Sigmoid colon (tissue), 7 donors: Measurements from ENCODE around the gene TARS2. TPM values are rescaled to one million over a fixed set of nuclear protein-coding genes. Genes with fewer than 3 reads are reported as not detected.

Experiments used
- DNase-seq: peaks from one replicate; pipeline ENCODE4 v3.0.0-alpha.2; 2019
- H3K27ac ChIP-seq, 4 donors: fragments of 200-600 bp; sonication (generic); one replicate each; pipeline ENCODE4 v1.5.1; 2016 to 2019; ENCODE audit warnings: mild to moderate bottlenecking in 1 of 4
- H3K27me3 ChIP-seq, 3 donors: fragments of 200-600 bp; sonication (generic); one replicate each; pipeline ENCODE4 v1.5.1; 2019; ENCODE audit warnings: mild to moderate bottlenecking in 1 of 3
- H3K36me3 ChIP-seq, 4 donors: fragments of 200-600 bp; sonication (generic); one replicate each; pipeline ENCODE4 v1.5.1; 2016 to 2019
- H3K4me1 ChIP-seq, 4 donors: fragments of 200-600 bp; sonication (generic); one replicate each; pipeline ENCODE4 v1.5.1; 2017 to 2019
- H3K4me3 ChIP-seq, 4 donors: fragments of 200-600 bp; sonication (generic); one replicate each; pipeline ENCODE4 v1.5.1; 2017 to 2019; ENCODE audit warnings: mild to moderate bottlenecking in 2 of 4, moderate library complexity in 1 of 4
- H3K9me3 ChIP-seq, 4 donors: fragments of 200-600 bp in 3 of 4; sonication (generic) in 3 of 4; one replicate each; pipeline versions ENCODE4 v1.5.1 to v1.6.1; 2013 to 2019
- EP300 ChIP-seq, 4 donors: sonication (generic); formaldehyde crosslinking; IDR thresholded peaks; one replicate each; pipeline ENCODE4 v1.6.1; 2017; ENCODE audit warnings: antibody characterized with exemption in 4 of 4
- POLR2A ChIP-seq, 2 donors: fragments of 450-650 bp; IDR thresholded peaks; one replicate each; pipeline ENCODE4 v1.6.1; 2016; ENCODE audit warnings: antibody characterized with exemption in 2 of 2, mild to moderate bottlenecking in 2 of 2, moderate library complexity in 2 of 2
- POLR2AphosphoS5 ChIP-seq, 4 donors: sonication (generic); formaldehyde crosslinking; IDR thresholded peaks; one replicate each; pipeline ENCODE4 v1.6.1; 2017; ENCODE audit warnings: antibody characterized with exemption in 4 of 4
- WGBS, 2 donors: extraction: QIAGEN DNeasy Blood & Tissue Kit; methylation state at CpG; one replicate each; pipeline ENCODE4 v1.1.7; 2013; 5-methylcytosine and 5-hydroxymethylcytosine counted together
- intact Hi-C: fragments of 100-400 bp; cut with DNase I; formaldehyde crosslinking; loops from one replicate; pipeline ENCODE4 v1.15.1; 2023
- polyA plus RNA-seq, 3 donors: library from polyadenylated mRNA; stranded (reverse); fragments of 200-250 nt; gene quantifications; one replicate each; pipeline ENCODE4 v1.2.3, GENCODE V29; 2013
- total RNA-seq, 4 donors: library from RNA; depleted of rRNA; stranded (reverse); fragments of >200 nt; gene quantifications; one replicate each; pipeline ENCODE4 v1.1.0, GENCODE V29; 2016
- TF ChIP-seq, protein P1 (sequence below), 4 experiments: fragments of 450-650 bp in 3 of 4; fragments of 200-600 bp in 1 of 4; IDR thresholded peaks; one replicate each; pipeline ENCODE4 v1.5.1; 2016 to 2019; ENCODE audit warnings: antibody characterized with exemption in 4 of 4, mild to moderate bottlenecking in 3 of 4, moderate library complexity in 2 of 4
- donor health status: healthy with polysubstance abuse.
- donor health status: Bipolar disorder and iron deficiency.
- donor health status: healthy.

Gene TARS2, protein sequence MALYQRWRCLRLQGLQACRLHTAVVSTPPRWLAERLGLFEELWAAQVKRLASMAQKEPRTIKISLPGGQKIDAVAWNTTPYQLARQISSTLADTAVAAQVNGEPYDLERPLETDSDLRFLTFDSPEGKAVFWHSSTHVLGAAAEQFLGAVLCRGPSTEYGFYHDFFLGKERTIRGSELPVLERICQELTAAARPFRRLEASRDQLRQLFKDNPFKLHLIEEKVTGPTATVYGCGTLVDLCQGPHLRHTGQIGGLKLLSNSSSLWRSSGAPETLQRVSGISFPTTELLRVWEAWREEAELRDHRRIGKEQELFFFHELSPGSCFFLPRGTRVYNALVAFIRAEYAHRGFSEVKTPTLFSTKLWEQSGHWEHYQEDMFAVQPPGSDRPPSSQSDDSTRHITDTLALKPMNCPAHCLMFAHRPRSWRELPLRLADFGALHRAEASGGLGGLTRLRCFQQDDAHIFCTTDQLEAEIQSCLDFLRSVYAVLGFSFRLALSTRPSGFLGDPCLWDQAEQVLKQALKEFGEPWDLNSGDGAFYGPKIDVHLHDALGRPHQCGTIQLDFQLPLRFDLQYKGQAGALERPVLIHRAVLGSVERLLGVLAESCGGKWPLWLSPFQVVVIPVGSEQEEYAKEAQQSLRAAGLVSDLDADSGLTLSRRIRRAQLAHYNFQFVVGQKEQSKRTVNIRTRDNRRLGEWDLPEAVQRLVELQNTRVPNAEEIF
- total RNA-seq (10 to 100 TPM in 2 of 4 donors, 1 to 10 TPM in 2; 8.1 to 13.3 (median 10.4) TPM), polyA plus RNA-seq (10 to 100 TPM in 1 of 3 donors, 1 to 10 TPM in 2; 4.6 to 16.9 (median 6.0) TPM)

DNA sequence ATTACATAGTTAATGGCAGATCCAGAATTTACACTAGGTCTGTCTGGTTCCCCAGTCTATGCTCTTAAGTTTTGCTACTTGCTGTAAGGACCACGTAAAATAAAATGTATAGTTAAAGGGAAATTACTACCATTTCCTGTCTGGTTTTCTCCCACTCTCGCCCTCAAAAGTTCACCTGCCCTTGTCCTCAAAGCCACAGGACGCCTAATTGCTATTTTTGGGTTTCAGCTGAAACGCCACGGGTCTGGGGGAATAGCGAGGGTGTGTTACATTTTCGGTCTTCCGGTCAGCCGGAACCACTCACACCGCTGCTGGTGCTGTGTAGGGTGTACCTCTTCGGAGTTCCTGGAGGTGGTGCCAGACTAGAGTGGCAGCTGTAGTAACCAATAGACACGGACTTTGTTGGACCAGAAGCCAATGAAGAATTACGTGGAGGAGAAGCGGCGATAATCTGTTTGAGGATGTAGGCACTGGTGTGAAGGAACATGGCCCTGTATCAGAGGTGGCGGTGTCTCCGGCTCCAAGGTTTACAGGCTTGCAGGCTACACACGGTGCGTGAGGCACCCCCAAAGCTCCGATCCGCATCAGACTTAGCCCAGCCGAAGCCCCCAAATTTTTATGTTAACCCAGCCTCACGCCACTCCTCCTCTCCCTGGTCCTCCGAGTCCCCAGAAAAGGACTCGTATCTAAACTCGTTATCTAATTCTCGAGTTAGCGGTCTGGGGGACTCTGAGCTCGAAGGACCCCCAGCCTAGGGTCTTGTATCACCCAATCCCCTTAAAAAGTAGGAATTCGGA, at the start of gene TARS2:
Gene TARS2, plus strand, starts transcription at position 454 of the 797 bp plus-strand sequence. Its CDS starts 32 bp downstream, at position 486.
- peak; percentile 99 for DNase-seq
- H3K36me3 ChIP-seq = peaks cover under 1 to 21% (median 10%) of the 10 kb centered on the region in 4 donors
- no peaks in the 10 kb centered on the region for H3K9me3 ChIP-seq
- peak within 1 kb of the TSS; percentile 73 to 78 (median 76) for H3K27ac ChIP-seq
- no peaks in the 10 kb centered on the region for H3K27me3 ChIP-seq
- WGBS, 2 donors = 0% methylated on average over 30 of the region's 30 CpGs
- TF ChIP-seq POLR2A (IDR thresholded peaks at IDR 0.05) = peak; percentile 11 to 41
- no peak for TF ChIP-seq EP300 (IDR thresholded peaks at IDR 0.05)
- peak; percentile 48 to 77 (median 65) for TF ChIP-seq POLR2AphosphoS5 (IDR thresholded peaks at IDR 0.05)
- TF ChIP-seq, protein P1, sequence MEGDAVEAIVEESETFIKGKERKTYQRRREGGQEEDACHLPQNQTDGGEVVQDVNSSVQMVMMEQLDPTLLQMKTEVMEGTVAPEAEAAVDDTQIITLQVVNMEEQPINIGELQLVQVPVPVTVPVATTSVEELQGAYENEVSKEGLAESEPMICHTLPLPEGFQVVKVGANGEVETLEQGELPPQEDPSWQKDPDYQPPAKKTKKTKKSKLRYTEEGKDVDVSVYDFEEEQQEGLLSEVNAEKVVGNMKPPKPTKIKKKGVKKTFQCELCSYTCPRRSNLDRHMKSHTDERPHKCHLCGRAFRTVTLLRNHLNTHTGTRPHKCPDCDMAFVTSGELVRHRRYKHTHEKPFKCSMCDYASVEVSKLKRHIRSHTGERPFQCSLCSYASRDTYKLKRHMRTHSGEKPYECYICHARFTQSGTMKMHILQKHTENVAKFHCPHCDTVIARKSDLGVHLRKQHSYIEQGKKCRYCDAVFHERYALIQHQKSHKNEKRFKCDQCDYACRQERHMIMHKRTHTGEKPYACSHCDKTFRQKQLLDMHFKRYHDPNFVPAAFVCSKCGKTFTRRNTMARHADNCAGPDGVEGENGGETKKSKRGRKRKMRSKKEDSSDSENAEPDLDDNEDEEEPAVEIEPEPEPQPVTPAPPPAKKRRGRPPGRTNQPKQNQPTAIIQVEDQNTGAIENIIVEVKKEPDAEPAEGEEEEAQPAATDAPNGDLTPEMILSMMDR (IDR thresholded peaks at IDR 0.05) = peak in 3 of 4 experiments; percentile 19 to 63 (median 30)
- intact Hi-C loops = no loop called here
- peaks cover 0 to 11% (median 9%) of the 10 kb centered on the region in 4 donors for H3K4me1 ChIP-seq
- peak within 1 kb of the TSS; percentile 61 to 84 (median 78) for H3K4me3 ChIP-seq

GRCh38 chr1:150441121-150441520, 46.1 kb upstream of the TARS2 start:
- Histone ChIP-seq H3K27ac (no peak overlapping the region), H3K36me3 (peaks cover 0 to 45% (median 6%) of the 10 kb centered on the region in 4 donors), H3K4me3 (no peak overlapping the region), H3K27me3 (no peaks in the 10 kb centered on the region), H3K4me1 (peaks cover 0 to 5% (median 0%) of the 10 kb centered on the region in 4 donors), H3K9me3 (no peaks in the 10 kb centered on the region)
- 87 to 95% methylated on average over 2 of the region's 2 CpGs for WGBS, 2 donors
- DNase-seq = no peak
- intact Hi-C loops = no loop called here
- TF ChIP-seq EP300 (IDR thresholded peaks at IDR 0.05) (no peak), POLR2A (IDR thresholded peaks at IDR 0.05) (no peak), POLR2AphosphoS5 (IDR thresholded peaks at IDR 0.05) (no peak)
- TF ChIP-seq, protein P1 (IDR thresholded peaks at IDR 0.05) = no peak

- intact Hi-C loops = no loop called here
- 97 to 98% methylated on average over 1 of the region's 1 CpG for WGBS, 2 donors
- peaks cover 0 to 71% (median 20%) of the 10 kb centered on the region in 4 donors for H3K36me3 ChIP-seq
These were observed 43.0 kb upstream of the TARS2 start for GRCh38 chr1:150444232-150444631.

More at GRCh38 chr1:150444232-150444631, 43.0 kb upstream of the TARS2 start:
- no peak overlapping the region for H3K27ac ChIP-seq
- H3K9me3 ChIP-seq = no peaks in the 10 kb centered on the region
- peaks cover 0 to 5% (median 0%) of the 10 kb centered on the region in 4 donors for H3K4me1 ChIP-seq
- H3K27me3 ChIP-seq = no peaks in the 10 kb centered on the region
- no peak overlapping the region for H3K4me3 ChIP-seq
- TF ChIP-seq EP300 (IDR thresholded peaks at IDR 0.05) (no peak), POLR2A (IDR thresholded peaks at IDR 0.05) (no peak), POLR2AphosphoS5 (IDR thresholded peaks at IDR 0.05) (no peak)
- TF ChIP-seq, protein P1 (IDR thresholded peaks at IDR 0.05) = no peak
- DNase-seq = no peak
